IMR-90 (cell line): ENCODE data around the gene KCNIP1.

ENCODE experiments used
- CHD1 ChIP-seq: IDR thresholded peaks from 2 replicates; pipeline ENCODE4 v1.6.1; 2012; ENCODE audit warnings: low read depth, low read length, improper control_type of control experiment
- CTCF ChIP-seq: conservative IDR thresholded peaks from 2 replicates; pipeline ENCODE4 v1.5.1; 2012; ENCODE audit warnings: mild to moderate bottlenecking, low read depth, low read length, improper control_type of control experiment
- FOS ChIP-seq: fragments of 150-350 bp; IDR thresholded peaks from 2 replicates; pipeline ENCODE4 v1.6.1; 2016; ENCODE audit warnings: low read depth, low read length
- MAFK ChIP-seq: IDR thresholded peaks from 2 replicates; pipeline ENCODE4 v1.6.1; 2012; ENCODE audit warnings: low read depth, low read length, improper control_type of control experiment
- MXI1 ChIP-seq: IDR thresholded peaks from 2 replicates; pipeline ENCODE4 v1.6.1; 2012; ENCODE audit warnings: low read depth, mild to moderate bottlenecking, low read length, moderate library complexity, borderline replicate concordance
- NFE2L2 ChIP-seq: fragments of 150-350 bp; IDR thresholded peaks from 2 replicates; pipeline ENCODE4 v1.6.1; 2016; ENCODE audit warnings: low read depth, mild to moderate bottlenecking, low read length
- RCOR1 ChIP-seq: IDR thresholded peaks from 2 replicates; pipeline ENCODE4 v1.6.1; 2012; ENCODE audit warnings: mild to moderate bottlenecking, low read length, improper control_type of control experiment; ENCODE audit not compliant: insufficient replicate concordance
- USF2 ChIP-seq: fragments of 150-350 bp; IDR thresholded peaks from 2 replicates; pipeline ENCODE4 v1.6.1; 2017; ENCODE audit warnings: mild to moderate bottlenecking, antibody characterized with exemption, low read length, low read depth

GRCh38 chr5:170581211-170581610 is 77.4 kb downstream of the KCNIP1 start:
- TF ChIP-seq RCOR1, result no peak
- TF ChIP-seq MXI1, result no peak
- no peak for TF ChIP-seq MAFK
- TF ChIP-seq FOS, result no peak
- no peak for TF ChIP-seq CTCF
- no peak for TF ChIP-seq USF2
- no peak for TF ChIP-seq CHD1
- no peak for TF ChIP-seq NFE2L2
